Activated effector memory CD4-positive, alpha-beta T cell treated with anti-CD3 and anti-CD28 coated beads, Interleukin-2, amount 50 U/mL, for 16 hours (primary cell): Measurements from ENCODE around the gene DCUN1D3.
"Not testable (repeated sequence)": the region's sequence is repeated elsewhere in the genome, so short reads cannot be mapped to it uniquely, and the experiment has no call there.

Experiments
- DNase-seq: peaks from one replicate; pipeline ENCODE4 v3.0.0-alpha.2; 2020

Gene DCUN1D3

DNA sequence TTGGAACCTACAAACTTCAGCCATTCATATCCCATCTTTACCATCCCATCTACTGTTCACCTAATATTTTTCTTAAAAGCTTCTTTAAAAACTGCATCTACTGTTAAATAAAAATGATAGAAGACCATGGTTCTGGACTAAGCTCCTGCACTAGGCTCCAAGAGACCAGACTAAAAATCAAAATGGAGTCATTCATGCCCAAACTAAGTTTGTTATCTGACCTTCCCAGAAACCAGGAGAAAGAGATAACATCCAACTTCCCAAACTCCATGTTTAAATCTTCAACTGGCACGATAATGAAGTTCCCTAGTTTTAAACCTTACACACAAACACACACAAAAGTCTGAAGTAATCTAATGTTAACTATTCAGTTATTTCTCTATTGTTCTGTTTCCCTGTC is 13.8 kb downstream of the DCUN1D3 start:
- DNase-seq, result no peak

DNA sequence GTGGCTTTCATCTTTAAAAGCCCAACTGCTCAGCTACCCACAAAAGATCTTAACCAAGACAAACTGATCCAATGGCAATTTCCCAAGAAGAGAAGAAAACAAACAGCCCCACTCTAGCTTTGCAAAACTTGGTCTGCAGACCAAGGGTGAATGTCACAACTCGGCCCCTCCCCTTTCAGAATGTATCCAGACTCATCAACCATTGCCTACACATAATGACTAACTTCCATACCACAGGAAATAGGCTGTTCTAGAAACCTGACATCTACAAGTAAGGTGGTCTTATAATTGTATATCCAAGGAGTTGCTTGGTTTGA is 16.0 kb downstream of the DCUN1D3 start:
- no peak for DNase-seq

DNA sequence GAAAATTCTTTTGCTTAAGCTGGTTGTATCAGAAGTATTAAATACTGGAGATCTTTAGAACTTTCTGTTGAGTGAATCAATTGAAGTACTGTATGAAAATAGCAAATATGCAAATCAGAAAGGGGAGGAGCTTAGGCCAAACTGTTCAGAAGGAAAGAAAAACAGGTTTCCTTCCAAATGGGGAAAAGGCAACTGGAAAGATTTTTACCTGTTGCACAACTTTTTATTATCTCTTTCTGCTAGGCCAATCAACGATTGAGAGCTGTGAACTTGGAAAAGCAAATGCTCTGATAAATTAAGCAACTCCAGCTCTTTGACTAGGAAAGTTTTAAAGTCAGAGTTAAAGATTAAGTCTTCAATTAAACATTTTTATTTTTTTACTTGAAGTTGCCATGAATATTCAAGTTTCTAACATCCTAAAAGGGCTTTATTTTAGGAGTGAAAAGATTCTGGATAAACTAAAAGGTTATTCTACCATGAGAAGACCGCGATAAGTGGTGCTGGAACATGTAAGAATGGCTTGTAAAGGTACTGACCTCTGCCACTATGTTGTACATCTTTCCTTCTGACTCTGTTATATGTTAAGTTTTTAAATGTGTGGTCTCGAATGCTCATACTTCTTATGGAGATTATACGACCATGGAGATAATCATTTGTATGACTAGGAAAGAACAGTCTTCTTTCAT is 16.5 kb downstream of the DCUN1D3 start:
- DNase-seq, result no peak

DNA sequence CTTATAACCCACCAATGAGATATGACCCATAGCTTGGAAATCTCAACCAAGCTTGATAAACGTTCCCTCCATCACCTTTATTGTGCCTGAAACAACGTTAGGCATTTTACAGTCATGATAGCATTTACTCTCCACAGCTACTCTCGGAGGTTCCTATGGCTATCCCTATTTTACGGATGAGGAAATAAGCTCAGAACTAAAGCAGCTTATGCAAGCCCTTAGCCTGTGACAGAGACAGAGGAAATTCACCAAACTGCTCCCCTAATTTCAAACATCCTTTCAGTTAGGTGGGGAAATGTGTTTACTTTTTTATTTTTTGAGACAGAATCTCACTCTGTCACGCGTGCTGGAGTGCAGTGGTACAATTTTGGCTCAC is 18.7 kb downstream of the DCUN1D3 start:
- no peak for DNase-seq

DNA sequence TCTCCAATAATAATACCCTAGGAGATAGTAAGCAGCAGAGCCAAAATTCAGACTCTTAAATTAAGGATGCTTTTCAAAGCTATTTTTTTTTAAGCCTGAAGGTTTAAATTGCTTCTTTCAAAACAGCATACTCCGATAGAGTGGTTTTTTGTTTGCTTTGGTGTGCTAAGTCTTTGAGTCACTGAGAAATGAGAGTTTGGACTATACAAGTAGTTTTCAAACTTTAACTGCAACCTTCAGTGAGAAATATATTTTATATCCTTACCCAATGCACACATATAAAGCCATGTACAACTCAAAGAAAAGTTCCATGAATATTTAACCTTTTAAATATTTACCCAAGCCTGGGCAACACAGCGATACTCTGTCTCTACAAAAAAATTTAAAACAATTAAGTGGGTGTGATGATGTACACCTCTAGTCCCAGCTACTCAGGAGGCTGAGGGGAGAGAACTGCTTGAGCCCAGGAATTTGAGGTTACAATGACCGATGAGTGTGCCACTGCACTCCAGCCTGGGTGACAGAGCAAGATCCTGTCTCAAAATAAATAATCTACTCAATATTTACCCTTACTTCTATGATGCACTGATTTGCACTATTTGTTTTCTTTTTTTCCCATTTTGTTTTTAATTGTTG is 19.2 kb downstream of the DCUN1D3 start:
- DNase-seq, result no peak

DNA sequence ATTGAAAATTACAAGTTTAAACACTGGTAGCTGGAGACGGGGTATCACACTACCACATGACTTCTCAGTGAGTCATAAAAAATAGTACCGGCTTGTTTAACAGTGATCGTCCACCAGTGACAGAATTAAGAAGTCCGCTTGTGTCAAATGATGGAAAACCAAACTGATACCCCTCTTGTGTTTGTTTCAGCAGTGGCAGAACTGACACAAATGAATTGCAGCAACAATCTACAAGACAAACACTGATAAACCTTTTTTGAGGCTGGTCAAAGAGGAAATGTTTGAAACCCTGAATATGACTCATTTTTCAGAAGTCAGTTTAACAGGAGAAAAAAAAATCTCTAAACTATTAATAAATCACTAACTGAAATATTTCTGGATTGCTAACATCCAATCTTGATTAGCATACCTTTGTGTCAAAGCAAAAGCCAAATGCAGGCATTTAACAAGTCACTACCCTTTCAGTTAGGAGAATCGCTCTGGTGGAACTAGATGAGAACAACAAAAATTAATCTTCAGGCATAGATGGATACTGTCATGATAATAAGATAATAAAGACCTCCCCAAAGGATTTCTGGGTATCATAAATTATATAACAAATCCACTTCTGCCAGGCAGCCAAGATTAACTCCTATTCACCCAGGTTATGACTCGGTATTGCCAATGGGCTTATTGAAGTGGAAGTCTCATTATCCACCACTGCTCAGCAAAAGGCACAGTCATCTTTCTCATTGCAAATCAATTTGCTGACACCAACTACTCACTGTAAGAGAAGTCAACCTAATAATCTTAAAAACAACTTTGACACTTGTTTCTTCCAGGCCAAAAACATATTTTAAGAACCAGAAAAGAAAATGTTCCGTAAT is 20.8 kb downstream of the DCUN1D3 start:
- DNase-seq, result no peak

DNA sequence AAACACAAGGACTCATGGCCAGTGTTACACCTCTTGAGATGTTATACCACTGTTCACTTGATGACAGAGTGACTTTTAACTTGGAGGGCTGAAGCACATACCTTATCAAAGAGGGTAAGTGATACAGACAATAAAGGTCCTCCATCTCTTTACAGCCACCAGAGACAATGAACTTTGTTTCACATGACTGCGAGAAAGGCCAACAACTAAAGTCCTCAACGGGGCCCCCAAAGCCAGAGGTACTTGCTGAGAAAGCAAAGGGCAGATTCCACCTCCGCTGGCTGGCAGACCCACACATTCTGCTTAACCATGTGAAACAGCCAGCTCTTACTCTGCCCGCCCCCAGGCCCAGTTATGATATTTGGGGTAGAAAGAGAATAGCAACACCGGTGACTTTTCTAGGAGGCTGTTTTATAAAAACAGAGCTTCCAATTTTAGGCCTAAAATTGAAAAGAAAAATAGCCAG is 21.4 kb downstream of the DCUN1D3 start:
- DNase-seq, result no peak

DNA sequence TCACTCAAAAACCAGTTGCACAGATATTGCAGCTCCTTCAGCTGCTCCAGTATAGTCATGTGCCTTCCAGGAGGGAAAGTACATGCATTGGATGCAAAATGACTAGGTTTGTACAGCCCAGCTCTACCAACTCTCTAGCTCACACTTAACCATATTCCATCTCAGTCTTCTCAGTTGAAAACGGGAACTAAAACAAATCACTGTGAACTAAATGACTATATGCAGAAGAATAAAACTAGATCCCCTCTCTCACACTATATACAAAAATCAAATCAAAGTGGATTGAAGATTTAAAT is 24.9 kb downstream of the DCUN1D3 start:
- DNase-seq, result no peak

DNA sequence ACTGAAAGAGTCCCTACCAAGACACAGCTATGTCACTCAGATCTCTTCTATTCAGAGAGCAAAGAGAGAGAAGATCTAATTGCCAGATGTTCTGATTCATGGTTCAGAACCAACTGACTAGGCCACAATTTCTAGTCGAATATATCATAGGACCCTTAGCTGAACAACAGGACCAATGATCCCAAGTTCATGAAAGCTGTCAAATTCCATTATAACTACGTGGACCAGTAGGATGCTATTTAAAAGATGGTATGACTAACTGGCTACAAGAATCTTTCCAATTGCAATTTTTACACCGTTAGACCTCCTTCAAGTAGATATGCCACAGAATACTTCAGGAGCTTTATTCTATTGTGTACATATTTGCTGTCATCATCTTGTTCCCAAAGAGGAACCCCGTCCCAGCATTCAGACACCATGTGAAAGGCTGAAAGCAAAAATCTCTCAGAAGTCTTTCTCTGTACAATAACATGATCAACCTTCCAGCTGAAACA is 26.0 kb downstream of the DCUN1D3 start:
- no peak for DNase-seq

DNA sequence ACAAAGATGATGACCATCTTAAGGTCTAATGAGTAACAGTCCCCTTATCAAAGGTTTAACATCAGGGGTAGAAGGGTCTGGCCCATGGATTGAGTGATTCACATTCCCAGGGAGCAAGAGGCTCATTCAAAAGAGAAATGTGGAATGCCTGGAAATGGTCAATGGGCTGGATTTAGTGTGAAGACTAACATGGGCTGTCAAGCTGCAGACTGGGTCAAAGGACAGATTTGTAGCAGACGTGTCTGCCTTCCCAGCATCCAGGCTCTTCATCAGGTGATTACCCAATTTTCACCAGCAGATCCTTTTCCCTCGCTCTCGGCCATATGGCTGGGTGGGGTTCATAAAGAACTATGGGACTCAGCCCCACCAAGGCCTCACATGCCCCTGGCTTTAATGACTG is 26.8 kb downstream of the DCUN1D3 start:
- DNase-seq, result no peak

DNA sequence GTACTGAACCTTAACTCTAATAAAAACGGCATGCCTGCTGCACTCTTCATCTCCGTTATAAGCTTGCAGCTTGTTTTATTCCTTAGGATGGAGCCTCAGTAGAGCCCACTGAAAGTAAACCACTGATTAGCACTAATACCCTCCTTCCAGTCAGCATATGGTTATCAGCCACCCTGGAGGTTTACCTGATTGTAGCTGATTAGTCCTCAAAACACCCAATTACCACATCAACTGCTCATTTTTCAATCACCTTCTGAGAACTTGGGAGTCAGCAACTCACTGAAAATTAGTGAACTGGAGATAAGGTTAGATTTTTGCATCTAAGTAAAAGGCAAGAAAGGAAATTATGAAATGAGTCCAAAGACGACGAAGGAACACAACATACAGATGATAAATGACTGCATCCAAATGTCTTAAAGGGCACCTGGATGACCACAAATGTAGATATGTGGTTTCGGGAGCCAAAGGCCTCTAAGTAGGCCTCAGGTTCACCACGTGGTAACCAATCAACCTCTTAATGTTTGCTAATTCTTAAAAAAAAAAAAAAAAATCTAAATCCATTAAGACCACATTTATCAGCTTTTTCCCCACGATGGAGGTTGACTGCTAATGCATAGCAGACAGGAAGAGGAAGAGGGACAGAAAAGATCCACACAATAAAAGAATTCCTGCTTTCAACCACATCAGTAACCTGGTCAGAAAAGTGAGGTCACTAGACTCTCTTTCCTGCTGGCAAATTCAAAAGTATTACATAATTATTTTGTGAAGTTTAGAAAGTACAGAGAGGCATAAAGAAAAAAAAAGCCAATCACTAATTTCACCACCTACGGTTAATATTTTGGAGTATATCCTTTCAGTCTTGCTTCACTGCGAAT is 28.0 kb downstream of the DCUN1D3 start:
- no peak for DNase-seq

DNA sequence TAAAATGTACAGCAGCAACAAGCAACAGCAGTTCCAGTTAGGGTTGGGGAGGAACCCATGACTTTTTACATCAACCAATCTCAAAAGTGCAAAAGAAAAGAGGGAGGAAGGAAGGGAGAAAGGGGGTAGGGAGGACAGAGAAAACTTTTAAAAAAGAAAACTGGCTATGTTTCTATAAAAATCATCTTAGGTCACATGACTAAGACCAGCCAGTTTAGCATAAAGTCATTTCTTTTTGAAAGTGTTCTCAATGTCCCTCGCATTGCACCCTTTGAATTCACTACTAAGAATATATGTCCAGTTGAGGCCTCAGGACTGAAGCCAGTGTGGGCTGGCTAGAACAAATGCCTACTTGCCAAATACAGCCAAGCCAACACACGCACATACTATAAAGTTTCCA is 28.9 kb downstream of the DCUN1D3 start:
- DNase-seq, result no peak

DNA sequence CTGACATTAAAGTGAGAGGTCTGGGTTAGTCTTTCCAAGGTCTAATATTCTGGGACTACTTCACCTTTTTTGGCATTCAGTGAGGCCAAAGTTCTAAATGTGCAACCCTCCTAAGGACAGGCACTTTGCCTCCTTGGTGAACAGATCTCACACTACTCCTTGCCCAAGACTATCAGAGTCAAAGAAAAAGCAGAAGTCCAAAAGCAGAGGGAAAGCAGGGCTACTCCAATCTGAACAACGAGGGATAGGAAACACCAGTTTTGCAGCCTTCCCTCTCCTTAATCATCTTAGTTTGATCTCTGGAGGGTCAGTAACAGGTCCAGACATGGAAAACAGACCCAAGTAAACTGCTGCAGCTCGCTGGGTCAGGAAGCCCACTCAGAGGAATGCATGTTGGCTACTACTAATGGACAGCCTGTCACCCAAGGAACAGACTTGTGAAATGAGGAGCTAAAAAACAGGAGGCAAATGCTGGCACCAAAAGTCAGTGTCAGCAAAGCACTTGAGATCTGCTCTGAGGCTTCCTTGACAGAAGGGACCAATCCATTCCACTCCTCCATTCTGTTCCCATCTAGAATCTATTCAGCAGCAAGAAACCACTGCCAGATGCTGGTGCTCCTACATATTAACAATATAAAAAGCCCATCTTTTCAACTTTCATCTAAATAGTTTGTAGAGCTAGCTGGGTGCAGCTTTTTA is 29.9 kb downstream of the DCUN1D3 start:
- DNase-seq, result no peak

DNA sequence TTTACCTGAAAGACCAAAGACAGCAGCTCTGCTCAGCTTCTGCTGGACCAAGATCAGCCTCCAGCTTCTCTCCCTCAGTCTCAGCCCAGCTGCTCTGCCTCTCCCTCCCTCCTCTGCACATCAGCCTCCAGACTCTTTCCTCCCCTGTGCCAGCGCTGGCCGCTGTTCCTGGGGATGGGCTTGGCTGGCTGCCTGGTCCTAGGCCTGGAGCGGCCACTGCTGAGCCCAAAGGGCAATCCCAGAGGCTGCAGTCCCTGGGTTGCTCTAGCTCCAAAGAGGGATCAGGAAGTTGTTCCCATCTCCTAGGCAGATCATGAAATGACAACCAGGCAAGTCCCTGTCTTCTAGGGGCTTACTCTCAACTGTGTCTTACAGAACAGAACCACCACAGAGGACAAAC is 31.3 kb downstream of the DCUN1D3 start:
- DNase-seq, result no peak

DNA sequence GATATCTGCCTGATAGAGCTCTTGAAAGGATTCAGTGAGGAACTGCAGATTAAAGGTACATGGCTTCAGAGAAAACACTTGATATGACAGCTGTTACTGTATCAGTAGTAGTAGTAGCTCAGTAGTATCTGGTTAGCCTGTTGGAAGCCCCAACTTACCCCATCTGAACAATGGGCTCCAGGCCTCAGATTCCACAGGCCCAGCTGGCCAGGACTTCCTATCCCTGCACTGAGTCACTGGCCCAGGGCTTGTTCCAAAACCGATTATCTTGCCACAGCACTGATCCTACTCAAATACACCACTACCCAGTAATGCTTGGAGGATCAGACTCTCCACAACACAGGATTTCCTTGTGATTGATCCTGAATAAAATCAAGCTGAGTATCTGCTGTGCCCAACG is 32.6 kb downstream of the DCUN1D3 start:
- no peak for DNase-seq

DNA sequence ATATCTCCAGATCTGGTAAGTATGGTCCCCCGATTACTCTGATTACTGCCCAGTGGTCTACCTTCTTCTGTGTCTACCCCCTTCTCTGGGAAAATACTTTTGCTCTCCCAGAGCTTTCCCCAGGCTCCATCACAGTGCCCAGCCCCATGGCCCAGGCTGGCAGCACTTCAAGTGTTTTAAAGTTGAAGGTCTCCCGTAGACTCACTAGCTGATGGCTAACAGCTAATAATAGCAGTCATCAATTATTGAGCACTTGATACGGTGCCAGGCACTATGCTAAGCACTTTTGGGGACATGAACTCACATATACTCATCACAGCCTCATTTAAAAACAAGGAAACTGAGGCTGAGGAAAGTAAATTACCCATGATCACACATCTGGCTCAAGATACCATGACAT is 33.4 kb downstream of the DCUN1D3 start:
- no peak for DNase-seq

DNA sequence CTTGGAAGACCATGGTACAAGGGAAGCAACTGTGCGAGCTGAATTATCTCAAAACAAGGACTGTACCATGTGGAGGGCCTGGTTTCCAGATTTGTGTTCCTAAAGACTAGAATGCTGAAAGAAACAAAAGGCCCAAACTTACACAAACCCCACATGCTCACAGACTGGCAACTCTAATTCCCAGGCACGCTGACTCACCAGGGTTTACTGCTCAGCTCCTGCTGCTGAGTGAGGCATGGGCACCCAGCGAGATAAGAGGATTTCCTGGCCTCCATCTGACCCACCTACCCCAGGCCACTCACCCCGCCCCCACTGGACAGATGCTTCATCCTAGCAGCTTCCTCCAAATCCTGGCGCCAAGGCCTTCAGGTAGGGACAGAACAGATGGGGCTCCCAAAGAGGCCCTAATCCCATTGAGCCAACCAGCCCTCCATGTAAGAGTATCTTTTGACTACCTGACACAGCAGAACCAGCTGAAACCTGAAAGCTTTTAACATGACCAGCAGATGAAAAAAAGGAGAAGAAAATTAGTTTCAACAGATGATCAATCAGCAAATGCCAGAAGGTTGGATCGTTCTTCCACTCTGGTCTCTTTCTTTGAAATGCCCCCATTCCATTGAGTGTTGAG is 33.9 kb downstream of the DCUN1D3 start:
- no peak for DNase-seq

DNA sequence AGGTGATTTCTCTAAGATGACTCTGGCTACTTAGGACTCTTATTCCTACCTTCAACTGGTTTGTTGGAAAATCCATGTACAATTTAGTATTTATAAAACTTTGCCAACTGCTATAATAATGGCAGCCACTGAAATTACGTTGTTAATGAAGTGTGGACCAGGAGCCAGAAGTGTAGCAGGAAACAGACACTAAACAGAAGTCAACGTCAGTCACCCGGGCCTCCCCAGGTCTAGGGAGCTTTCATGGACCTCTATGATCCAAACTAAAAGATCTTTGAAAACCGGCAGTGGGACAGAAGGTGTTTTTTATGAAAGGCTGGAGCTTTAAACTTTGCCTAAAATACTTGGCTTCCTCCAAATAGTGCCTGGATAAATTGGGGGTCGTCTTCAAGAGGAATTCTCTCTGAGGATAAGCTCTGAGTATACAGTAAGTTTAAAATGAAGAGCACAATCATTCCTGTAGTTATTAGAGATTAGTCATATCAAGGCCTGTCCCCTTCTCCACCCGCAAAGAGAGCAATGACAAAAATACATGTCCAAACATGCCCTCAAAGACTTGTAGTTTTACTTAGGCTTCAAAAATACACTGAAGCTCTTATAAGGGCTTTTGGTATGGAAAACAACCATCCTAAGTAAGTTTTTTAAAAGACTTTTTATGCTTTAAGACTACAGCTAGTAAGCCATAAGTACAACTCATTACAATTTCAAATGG is 34.6 kb downstream of the DCUN1D3 start:
- DNase-seq, result no peak

DNA sequence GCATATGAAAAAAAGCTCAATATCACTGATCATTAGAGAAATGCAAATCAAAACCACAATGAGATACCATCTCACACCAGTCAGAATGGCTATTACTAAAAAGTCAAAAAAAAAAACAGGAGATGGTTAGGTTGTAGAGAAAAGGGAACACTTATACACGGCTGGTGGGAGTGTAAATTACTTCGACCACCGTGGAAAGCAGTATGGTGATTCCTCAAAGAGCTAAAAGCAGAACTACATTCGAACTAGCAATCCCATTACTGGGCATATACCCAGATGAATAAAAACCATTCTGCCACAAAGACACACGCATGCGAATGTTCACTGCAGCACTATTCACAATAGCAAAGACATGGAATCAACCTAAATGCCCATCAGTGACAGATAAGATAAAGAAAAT is 35.8 kb downstream of the DCUN1D3 start:
- DNase-seq, result not testable (repeated sequence)

DNA sequence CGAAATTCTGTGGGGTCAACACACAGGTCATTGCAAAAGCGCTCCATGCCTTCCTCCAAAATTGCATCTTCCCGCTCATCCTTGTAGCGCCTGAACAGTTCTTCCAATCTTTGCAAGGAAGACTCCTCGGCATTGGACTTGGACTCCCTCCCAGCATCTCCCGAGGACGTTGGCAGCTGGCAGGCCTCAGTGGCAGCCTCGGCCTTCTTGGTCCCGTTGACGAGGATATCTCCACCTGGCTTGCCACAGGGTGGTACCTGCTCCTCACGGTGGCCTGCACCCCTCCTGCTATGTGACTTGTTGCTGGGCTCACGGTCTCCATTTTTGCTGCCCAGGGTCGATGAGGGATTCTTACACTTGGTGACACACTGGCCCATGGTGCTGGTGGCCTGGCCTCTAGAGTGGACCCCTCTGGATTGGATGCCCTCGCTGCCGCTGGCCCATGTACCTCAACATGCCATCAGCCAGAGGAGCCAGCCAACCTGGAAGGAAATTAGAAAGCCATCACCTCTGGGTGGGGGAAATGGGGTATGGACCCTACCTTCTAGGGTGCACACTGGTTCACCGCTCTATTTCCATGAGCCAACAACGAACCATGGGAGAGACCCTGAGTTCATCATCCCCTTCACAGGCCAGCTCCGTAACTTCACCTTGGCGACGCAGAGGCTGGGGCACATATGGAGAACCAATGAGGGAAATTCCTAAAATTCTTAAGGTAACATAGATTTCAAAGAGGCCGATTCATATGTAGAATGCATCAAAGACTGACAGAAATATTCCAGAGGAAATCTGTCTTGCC is 37.8 kb downstream of the DCUN1D3 start:
- DNase-seq, result no peak
